Parathyroid adenoma (tissue), 2 donors: ENCODE data around the gene MCM10.

Source experiments
- H2AFZ ChIP-seq: fragments of 300-600 bp; sonication (generic); one replicate; pipeline ENCODE4 v1.7.0; 2017; ENCODE audit warnings: antibody characterized with exemption, mild to moderate bottlenecking
- H3K27ac ChIP-seq: fragments of 300-600 bp; sonication (generic); one replicate; pipeline ENCODE4 v1.7.0; 2017
- H3K27me3 ChIP-seq: fragments of 300-600 bp; sonication (generic); one replicate; pipeline ENCODE4 v1.7.0; 2017; ENCODE audit warnings: low read length; ENCODE audit not compliant: control insufficient read depth, insufficient read depth
- H3K36me3 ChIP-seq: fragments of 300-600 bp; sonication (generic); one replicate; pipeline ENCODE4 v1.7.0; 2017; ENCODE audit warnings: low read length; ENCODE audit not compliant: control insufficient read depth, insufficient read depth
- H3K4me1 ChIP-seq: fragments of 300-600 bp; sonication (generic); one replicate; pipeline ENCODE4 v1.7.0; 2017; ENCODE audit warnings: control low read depth
- H3K4me2 ChIP-seq: fragments of 300-600 bp; sonication (generic); one replicate; pipeline ENCODE4 v1.7.0; 2017; ENCODE audit warnings: low read length
- H3K4me3 ChIP-seq: fragments of 300-600 bp; sonication (generic); one replicate; pipeline ENCODE4 v1.7.0; 2017; ENCODE audit warnings: low read depth, low read length
- H3K79me2 ChIP-seq: fragments of 300-600 bp; sonication (generic); one replicate; pipeline ENCODE4 v1.7.0; 2017; ENCODE audit warnings: control low read depth
- H3K9ac ChIP-seq: fragments of 300-600 bp; sonication (generic); one replicate; pipeline ENCODE4 v1.7.0; 2017; ENCODE audit warnings: mild to moderate bottlenecking
- H3K9me3 ChIP-seq: fragments of 300-600 bp; sonication (generic); one replicate; pipeline ENCODE4 v1.7.0; 2017; ENCODE audit warnings: low read length; ENCODE audit not compliant: control insufficient read depth
- CTCF ChIP-seq: fragments of 300-600 bp; sonication (generic); IDR thresholded peaks from one replicate; pipeline ENCODE4 v1.7.0; 2017; ENCODE audit warnings: antibody characterized with exemption, mild to moderate bottlenecking
- donor health status: primary hyperparathyroidism.

The MCM10 gene

GRCh38 chr10:13168781-13169180 lies 7.4 kb downstream of the MCM10 start:
- Histone ChIP-seq H2AFZ (no peak overlapping the region), H3K9ac (no peak overlapping the region), H3K27me3 (no peaks in the 10 kb centered on the region), H3K36me3 (no peaks in the 10 kb centered on the region), H3K4me2 (no peak overlapping the region), H3K27ac (no peak overlapping the region), H3K9me3 (no peaks in the 10 kb centered on the region), H3K4me1 (no peaks in the 10 kb centered on the region), H3K79me2 (no peaks in the 10 kb centered on the region), H3K4me3 (no peak overlapping the region)
- TF ChIP-seq CTCF = no peak

GRCh38 chr10:13173616-13174015 lies 12.3 kb downstream of the MCM10 start:
- H3K36me3 ChIP-seq = no peaks in the 10 kb centered on the region
- TF ChIP-seq CTCF = no peak
- no peak overlapping the region for H3K4me2 ChIP-seq
- no peaks in the 10 kb centered on the region for H3K27me3 ChIP-seq
- H3K4me3 ChIP-seq = no peak overlapping the region
- H3K9ac ChIP-seq = no peak overlapping the region
- no peak overlapping the region for H2AFZ ChIP-seq
- H3K27ac ChIP-seq = no peak overlapping the region
- no peaks in the 10 kb centered on the region for H3K4me1 ChIP-seq
- no peaks in the 10 kb centered on the region for H3K9me3 ChIP-seq
- H3K79me2 ChIP-seq = no peaks in the 10 kb centered on the region

GRCh38 chr10:13180788-13181187 lies 19.4 kb downstream of the MCM10 start:
- Histone ChIP-seq H3K4me1 (no peaks in the 10 kb centered on the region), H2AFZ (no peak overlapping the region), H3K27me3 (no peaks in the 10 kb centered on the region), H3K4me2 (no peak overlapping the region), H3K27ac (no peak overlapping the region), H3K4me3 (no peak overlapping the region), H3K9me3 (no peaks in the 10 kb centered on the region), H3K9ac (no peak overlapping the region), H3K79me2 (no peaks in the 10 kb centered on the region), H3K36me3 (no peaks in the 10 kb centered on the region)
- no peak for TF ChIP-seq CTCF

GRCh38 chr10:13182424-13182823 lies 21.1 kb downstream of the MCM10 start:
- H3K27ac ChIP-seq = no peak overlapping the region
- TF ChIP-seq CTCF = no peak
- no peak overlapping the region for H3K4me2 ChIP-seq
- H3K9ac ChIP-seq = no peak overlapping the region
- no peak overlapping the region for H3K4me3 ChIP-seq
- no peaks in the 10 kb centered on the region for H3K9me3 ChIP-seq
- H3K36me3 ChIP-seq = no peaks in the 10 kb centered on the region
- H3K27me3 ChIP-seq = no peaks in the 10 kb centered on the region
- H2AFZ ChIP-seq = no peak overlapping the region
- H3K4me1 ChIP-seq = no peaks in the 10 kb centered on the region
- H3K79me2 ChIP-seq = no peaks in the 10 kb centered on the region

- H3K4me3 ChIP-seq = no peak overlapping the region
- no peaks in the 10 kb centered on the region for H3K9me3 ChIP-seq
- no peak overlapping the region for H3K27ac ChIP-seq
- H3K4me1 ChIP-seq = no peaks in the 10 kb centered on the region
- no peaks in the 10 kb centered on the region for H3K79me2 ChIP-seq
- no peaks in the 10 kb centered on the region for H3K27me3 ChIP-seq
- no peak for TF ChIP-seq CTCF
- H3K4me2 ChIP-seq = no peak overlapping the region
- no peak overlapping the region for H3K9ac ChIP-seq
- no peaks in the 10 kb centered on the region for H3K36me3 ChIP-seq
- H2AFZ ChIP-seq = no peak overlapping the region
These were observed 22.3 kb downstream of the MCM10 start for GRCh38 chr10:13183625-13184024.
